Uterus (tissue), 4 donors: ENCODE data around the gene CCL19. TPM values are rescaled to one million over a fixed set of nuclear protein-coding genes. Genes with fewer than 3 reads are reported as not detected.
A peak's percentile ranks its signal among the peaks of the same experiment; 100 is the strongest.

Source experiments
- DNase-seq, 2 donors: peaks; one replicate each; pipeline ENCODE4 v3.0.0-alpha.2; 2019 to 2020
- H3K27ac ChIP-seq, 2 donors: fragments of 200-600 bp; sonication (generic); 1 replicate in 1 of 2; 2 replicates in 1 of 2; pipeline ENCODE4 v1.5.1; 2016 to 2018
- H3K27me3 ChIP-seq, 2 donors: fragments of 200-600 bp; sonication (generic); one replicate each; pipeline ENCODE4 v1.5.1; 2018 to 2019; ENCODE audit warnings: control low read depth in 1 of 2
- H3K36me3 ChIP-seq, 2 donors: fragments of 200-600 bp; sonication (generic); one replicate each; pipeline ENCODE4 v1.5.1; 2019; ENCODE audit warnings: control low read depth in 1 of 2
- H3K4me1 ChIP-seq, 2 donors: fragments of 200-600 bp; sonication (generic); one replicate each; pipeline ENCODE4 v1.5.1; 2018 to 2019; ENCODE audit warnings: control low read depth in 1 of 2
- H3K4me3 ChIP-seq, 2 donors: fragments of 200-600 bp; sonication (generic); 1 replicate in 1 of 2; 2 replicates in 1 of 2; pipeline ENCODE4 v1.5.1; 2018 to 2019; ENCODE audit warnings: mild to moderate bottlenecking in 1 of 2
- H3K9me3 ChIP-seq, 2 donors: fragments of 200-600 bp; sonication (generic); one replicate each; pipeline ENCODE4 v1.5.1; 2019; ENCODE audit warnings: control low read depth in 1 of 2
- CTCF ChIP-seq, 4 experiments: fragments of 200-600 bp in 2 of 4; fragments of 450-650 bp in 2 of 4; sonication (generic) in 2 of 4; IDR thresholded peaks; one replicate each; pipeline ENCODE4 v1.5.1; 2016 to 2019; ENCODE audit warnings: antibody characterized with exemption in 4 of 4, mild to moderate bottlenecking in 2 of 4, moderate library complexity in 1 of 4
- POLR2A ChIP-seq, 2 donors: fragments of 450-650 bp; IDR thresholded peaks; one replicate each; pipeline ENCODE4 v1.6.1; 2016; ENCODE audit warnings: antibody characterized with exemption in 2 of 2, mild to moderate bottlenecking in 1 of 2, moderate library complexity in 1 of 2
- intact Hi-C: fragments of 100-400 bp; cut with DNase I; formaldehyde crosslinking; loops from one replicate; pipeline ENCODE4 v1.15.1; 2023; ENCODE audit warnings: low total_unique reads
- total RNA-seq, 4 donors: library from RNA; depleted of rRNA in 3 of 4; stranded (reverse); fragments of >200 nt in 3 of 4; gene quantifications; one replicate each; pipeline versions ENCODE4 v1.1.0 to v1.2.4, GENCODE V29; 2014 to 2023
- donor health status: DM: yes; HTN: yes; CAD: no.

Gene CCL19
- total RNA-seq, 4 donors from 2014 or later, result 0.55 to 1.3 TPM; not detected in 2

DNA sequence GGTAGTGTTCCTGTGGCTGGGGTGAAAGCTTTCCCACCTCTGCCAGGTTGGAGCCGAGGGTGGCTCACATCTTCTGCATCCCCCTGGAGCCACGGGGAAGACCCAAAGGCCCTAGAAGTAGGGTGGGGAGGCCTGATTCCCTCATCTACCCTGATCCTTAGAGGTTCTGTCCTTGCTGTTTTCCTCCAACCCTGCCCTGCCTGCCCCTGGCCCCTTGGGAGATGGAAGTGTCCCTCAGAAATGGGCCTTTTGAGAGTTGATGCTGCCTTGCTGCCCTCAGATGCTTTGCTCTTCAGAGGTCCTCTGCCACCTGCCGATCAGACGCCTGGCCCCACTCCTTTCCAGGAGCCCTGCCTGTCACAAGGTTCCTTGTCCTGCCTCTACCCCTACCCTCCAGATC, 6.3 kb downstream of the CCL19 start:
- no peak overlapping the region for H3K4me3 ChIP-seq
- intact Hi-C loops, result no loop called here
- no peak overlapping the region for H3K27ac ChIP-seq
- H3K9me3 ChIP-seq, result no peaks in the 10 kb centered on the region
- TF ChIP-seq POLR2A (IDR thresholded peaks at IDR 0.05) (no peak), CTCF (IDR thresholded peaks at IDR 0.05) (no peak)
- H3K4me1 ChIP-seq, result peaks cover 0 to 3% of the 10 kb centered on the region in 2 donors
- no peaks in the 10 kb centered on the region for H3K27me3 ChIP-seq
- H3K36me3 ChIP-seq, result no peaks in the 10 kb centered on the region
- DNase-seq, result no peak

DNA sequence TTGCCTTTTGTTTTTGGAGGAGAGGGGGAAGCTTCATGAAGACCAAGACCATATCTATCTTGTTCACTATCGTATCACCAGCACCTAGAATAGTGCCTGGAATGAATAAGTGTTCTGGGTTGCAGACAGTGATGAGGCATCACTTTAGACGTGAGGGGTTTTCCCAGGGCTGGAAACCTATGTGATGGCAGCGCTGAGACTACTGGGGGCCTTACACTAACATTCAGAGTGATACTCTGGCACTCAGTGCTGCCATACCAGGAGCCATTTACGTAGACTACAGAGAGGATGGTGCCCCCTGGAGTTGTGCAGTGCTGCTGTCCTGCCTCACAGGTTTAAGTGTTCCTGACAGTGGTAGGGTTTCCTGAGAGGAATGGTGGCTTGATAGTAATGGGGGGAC, 6.9 kb downstream of the CCL19 start:
- Histone ChIP-seq H3K4me3 (no peak overlapping the region), H3K36me3 (no peaks in the 10 kb centered on the region), H3K27me3 (no peaks in the 10 kb centered on the region), H3K9me3 (no peaks in the 10 kb centered on the region), H3K27ac (no peak overlapping the region), H3K4me1 (peaks cover 0 to 3% of the 10 kb centered on the region in 2 donors)
- intact Hi-C loops, result no loop called here
- TF ChIP-seq POLR2A (IDR thresholded peaks at IDR 0.05) (no peak), CTCF (IDR thresholded peaks at IDR 0.05) (no peak)
- DNase-seq, result no peak

- Histone ChIP-seq H3K9me3 (no peaks in the 10 kb centered on the region), H3K4me1 (no peaks in the 10 kb centered on the region), H3K4me3 (no peak overlapping the region), H3K36me3 (no peaks in the 10 kb centered on the region), H3K27me3 (no peaks in the 10 kb centered on the region), H3K27ac (no peak overlapping the region)
- TF ChIP-seq POLR2A (IDR thresholded peaks at IDR 0.05) (no peak), CTCF (IDR thresholded peaks at IDR 0.05) (no peak)
- no peak for DNase-seq
- intact Hi-C loops, result no loop called here
Measured at GRCh38 chr9:34675869-34676268, 15.2 kb downstream of the CCL19 start.

- TF ChIP-seq CTCF (IDR thresholded peaks at IDR 0.05) (peak; percentile 6 to 54 (median 35)), POLR2A (IDR thresholded peaks at IDR 0.05) (no peak)
- Histone ChIP-seq H3K36me3 (no peaks in the 10 kb centered on the region), H3K4me3 (no peak overlapping the region), H3K9me3 (no peaks in the 10 kb centered on the region), H3K27ac (no peak overlapping the region), H3K4me1 (no peaks in the 10 kb centered on the region), H3K27me3 (no peaks in the 10 kb centered on the region)
- peak in 1 of 2 donors; percentile 37 for DNase-seq
- intact Hi-C loops, result no loop called here
Measured at GRCh38 chr9:34675048-34675714, 15.9 kb downstream of the CCL19 start.

DNA sequence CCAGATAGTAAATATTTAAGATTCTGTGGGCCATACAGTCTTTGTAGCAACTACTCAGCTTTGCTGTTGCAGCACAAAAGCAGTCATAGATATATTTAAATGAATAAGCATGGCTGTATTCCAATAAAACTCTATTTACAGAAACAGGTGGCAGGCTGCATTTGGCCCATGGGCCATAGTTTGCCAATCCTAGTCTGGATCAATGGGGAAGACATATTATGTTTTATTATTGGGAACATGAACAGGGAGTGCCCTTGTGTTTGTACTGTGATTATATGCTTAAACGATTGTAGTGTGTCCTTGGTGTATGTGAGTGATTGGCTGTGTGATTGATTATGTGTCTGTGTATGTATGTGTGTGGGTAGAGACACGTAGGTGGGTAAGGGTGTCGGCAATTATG, 16.6 kb downstream of the CCL19 start:
- DNase-seq, result no peak
- no peaks in the 10 kb centered on the region for H3K27me3 ChIP-seq
- no peak overlapping the region for H3K27ac ChIP-seq
- no peaks in the 10 kb centered on the region for H3K36me3 ChIP-seq
- TF ChIP-seq POLR2A (IDR thresholded peaks at IDR 0.05) (no peak), CTCF (IDR thresholded peaks at IDR 0.05) (no peak)
- no peak overlapping the region for H3K4me3 ChIP-seq
- no peaks in the 10 kb centered on the region for H3K4me1 ChIP-seq
- intact Hi-C loops, result no loop called here
- no peaks in the 10 kb centered on the region for H3K9me3 ChIP-seq
